Measurements from ENCODE around the gene EXOC4. TPM values are rescaled to one million over a fixed set of nuclear protein-coding genes. Genes with fewer than 3 reads are reported as not detected.

Gene EXOC4
- total RNA-seq, 1 experiment from 2014 or later, result 71.0 TPM

GRCh38 chr7:133448012-133448411 is 195.1 kb downstream of the EXOC4 start:
- POLR2A ChIA-PET, result no interaction called here

GRCh38 chr7:133452577-133452976 is 199.7 kb downstream of the EXOC4 start:
- H3K4me3 ChIP-seq (ENCODE audit: low read depth in 2 of 2, low read length in 2 of 2), result no peak overlapping the region
- in situ Hi-C loops (cut with HindIII; ENCODE audit: low pct_unique_long_range_greater_than_20kb, low sequenced_read_pairs) (no loop called here), intact Hi-C loops (cut with micrococcal nuclease; ENCODE audit: unreplicated experiment) (no loop called here)
- CTCF ChIA-PET, result no interaction called here
- H3K36me3 ChIP-seq (ENCODE audit: control insufficient read depth, insufficient read depth, low read length), result no peaks in the 10 kb centered on the region
- H3K9me3 ChIP-seq (ENCODE audit: control insufficient read depth, insufficient read depth, low read depth, low read length), result no peaks in the 10 kb centered on the region
- TF ChIP-seq SIN3A (IDR thresholded peaks at IDR 0.05; ENCODE audit: borderline replicate concordance, insufficient read depth, low read depth, low read length) (no peak), TCF7L2 (IDR thresholded peaks at IDR 0.05; ENCODE audit: low read depth, low read length) (no peak), POLR2AphosphoS5 (IDR thresholded peaks at IDR 0.05; ENCODE audit: low read depth, low read length) (no peak), REST (IDR thresholded peaks at IDR 0.05; ENCODE audit: insufficient read depth in 1 of 2, low read depth in 2 of 2, low read length in 1 of 2) (no peak), CTCF (IDR thresholded peaks at IDR 0.05) (no peak)
- POLR2A ChIA-PET, result no interaction called here
- ATAC-seq, result no peak
- BruUV-seq (replicated peaks), result no TSS peak
- H3K4me1 ChIP-seq (ENCODE audit: control insufficient read depth, insufficient read depth, low read length), result no peaks in the 10 kb centered on the region
- DNase-seq (ENCODE audit: low read depth, low spot score), result no peak
- H3K27ac ChIP-seq (ENCODE audit: low read length), result no peak overlapping the region
- H3K27me3 ChIP-seq (ENCODE audit: control insufficient read depth, insufficient read depth, low read length), result no peaks in the 10 kb centered on the region

More at GRCh38 chr7:133448012-133448411, 195.1 kb downstream of the EXOC4 start:
- no peak for ATAC-seq
- intact Hi-C loops (cut with micrococcal nuclease; ENCODE audit: unreplicated experiment), result no loop called here
- Histone ChIP-seq H3K4me3 (ENCODE audit: low read depth in 2 of 2, low read length in 2 of 2) (no peak overlapping the region), H3K9me3 (ENCODE audit: control insufficient read depth, insufficient read depth, low read depth, low read length) (no peaks in the 10 kb centered on the region), H3K36me3 (ENCODE audit: control insufficient read depth, insufficient read depth, low read length) (no peaks in the 10 kb centered on the region), H3K27ac (ENCODE audit: low read length) (no peak overlapping the region), H3K27me3 (ENCODE audit: control insufficient read depth, insufficient read depth, low read length) (no peaks in the 10 kb centered on the region), H3K4me1 (ENCODE audit: control insufficient read depth, insufficient read depth, low read length) (no peaks in the 10 kb centered on the region)
- in situ Hi-C loops (cut with HindIII; ENCODE audit: low pct_unique_long_range_greater_than_20kb, low sequenced_read_pairs), result no loop called here
- BruUV-seq (replicated peaks), result no TSS peak
- no peak for TF ChIP-seq CTCF (IDR thresholded peaks at IDR 0.05)
- TF ChIP-seq REST (IDR thresholded peaks at IDR 0.05; ENCODE audit: insufficient read depth in 1 of 2, low read depth in 2 of 2, low read length in 1 of 2), result no peak
- no peak for TF ChIP-seq TCF7L2 (IDR thresholded peaks at IDR 0.05; ENCODE audit: low read depth, low read length)
- no peak for TF ChIP-seq POLR2AphosphoS5 (IDR thresholded peaks at IDR 0.05; ENCODE audit: low read depth, low read length)
- TF ChIP-seq SIN3A (IDR thresholded peaks at IDR 0.05; ENCODE audit: borderline replicate concordance, insufficient read depth, low read depth, low read length), result no peak
- CTCF ChIA-PET, result no interaction called here
- DNase-seq (ENCODE audit: low read depth, low spot score), result no peak

All from Panc1 (cell line).